H1 (cell line): Measurements from ENCODE around the gene MRTFB. TPM values are rescaled to one million over a fixed set of nuclear protein-coding genes. Genes with fewer than 3 reads are reported as not detected.

Experiments used
- CTCF ChIA-PET: fragments of 300-600 bp; sonication (Branson Sonifier 250); formaldehyde crosslinking; loops from one replicate; lab custom pipeline; 2021; ENCODE audit not compliant: partially characterized antibody; lab: Charles Lee
- POLR2A ChIA-PET: fragments of 300-600 bp; sonication (Branson Sonifier 250); formaldehyde crosslinking; loops from one replicate; lab custom pipeline; 2021; ENCODE audit warnings: inconsistent platforms; ENCODE audit not compliant: partially characterized antibody; lab: Charles Lee
- DNase-seq, 2 experiments: peaks; one replicate each; pipeline versions ENCODE4 v3.0.0 to v3.0.0-alpha.2; 2010 to 2022; ENCODE audit warnings: low spot score in 2 of 2, low read depth in 1 of 2, mixed read lengths in 1 of 2
- FAIRE-seq: peaks from 2 replicates; lab custom pipeline; 2011; peaks lifted over from hg19 to GRCh38; lab: Jason Lieb, UNC
- H2AFZ ChIP-seq: 2 replicates; pipeline ENCODE4 v1.8.1; 2012; ENCODE audit warnings: low read length, inconsistent platforms
- H2AK5ac ChIP-seq: 2 replicates; pipeline ENCODE4 v1.6.1; 2013; ENCODE audit warnings: low read depth, low read length
- H2BK120ac ChIP-seq: replicated peaks from 2 replicates; pipeline ENCODE3; 2013; ENCODE audit warnings: low read depth, low read length, inconsistent platforms
- H2BK12ac ChIP-seq: 2 replicates; pipeline ENCODE4 v1.6.1; 2013; ENCODE audit warnings: low read depth, low read length
- H2BK15ac ChIP-seq: 2 replicates; pipeline ENCODE4 v1.6.1; 2013; ENCODE audit warnings: low read length
- H2BK20ac ChIP-seq: 2 replicates; pipeline ENCODE4 v1.6.1; 2013; ENCODE audit warnings: low read length
- H2BK5ac ChIP-seq: 2 replicates; pipeline ENCODE4 v1.6.1; 2013; ENCODE audit warnings: low read depth, low read length
- H3K14ac ChIP-seq: 2 replicates; pipeline ENCODE4 v1.6.1; 2013; ENCODE audit warnings: inconsistent platforms; ENCODE audit not compliant: insufficient read length
- H3K18ac ChIP-seq: 2 replicates; pipeline ENCODE4 v1.6.1; 2013; ENCODE audit warnings: low read length; ENCODE audit errors: extremely low read depth
- H3K23ac ChIP-seq: 2 replicates; pipeline ENCODE4 v1.6.1; 2013; ENCODE audit warnings: inconsistent platforms; ENCODE audit not compliant: insufficient read length
- H3K23me2 ChIP-seq: 2 replicates; pipeline ENCODE4 v1.6.1; 2013; ENCODE audit warnings: low read depth, low read length
- H3K27ac ChIP-seq: 2 replicates; pipeline ENCODE4 v1.6.1; 2011; ENCODE audit warnings: low read depth, low read length, inconsistent platforms
- H3K27me3 ChIP-seq, 4 experiments: replicated peaks in 1 of 4; 1 replicate in 1 of 4; 2 replicates in 3 of 4; pipeline versions ENCODE4 v1.6.1 to v1.8.1; 2011 to 2013; ENCODE audit warnings: low read length in 3 of 4, mild to moderate bottlenecking in 3 of 4, inconsistent platforms in 2 of 4, mixed read lengths in 2 of 4, moderate library complexity in 1 of 4; ENCODE audit not compliant: control insufficient read depth in 3 of 4, insufficient read depth in 3 of 4; ENCODE audit errors: extremely low read depth in 1 of 4
- H3K36me3 ChIP-seq, 4 experiments: 2 replicates each; pipeline versions ENCODE4 v1.6.1 to v1.8.1; 2011 to 2013; ENCODE audit warnings: mild to moderate bottlenecking in 4 of 4, low read length in 3 of 4, moderate library complexity in 2 of 4, control low read depth in 1 of 4, inconsistent platforms in 1 of 4; ENCODE audit not compliant: insufficient read depth in 4 of 4, control insufficient read depth in 2 of 4
- H3K4ac ChIP-seq: replicated peaks from 2 replicates; pipeline ENCODE3; 2013; ENCODE audit warnings: low read length, low read depth, mixed read lengths, inconsistent platforms; ENCODE audit not compliant: insufficient read length
- H3K4me1 ChIP-seq, 4 experiments: replicated peaks in 1 of 4; 1 replicate in 1 of 4; 2 replicates in 3 of 4; pipeline versions ENCODE4 v1.6.1 to v1.8.1; 2011 to 2013; ENCODE audit warnings: low read length in 3 of 4, inconsistent platforms in 2 of 4, mixed read lengths in 1 of 4; ENCODE audit not compliant: insufficient read depth in 4 of 4, control insufficient read depth in 3 of 4
- H3K4me2 ChIP-seq, 2 experiments: 2 replicates each; pipeline versions ENCODE4 v1.6.1 to v1.8.1; 2011 to 2013; ENCODE audit warnings: low read depth in 2 of 2, low read length in 2 of 2, control low read depth in 1 of 2, inconsistent platforms in 1 of 2, mild to moderate bottlenecking in 1 of 2; ENCODE audit not compliant: insufficient read depth in 1 of 2
- H3K4me3 ChIP-seq, 4 experiments: fragments of 200-600, 300-600 bp in 1 of 4; sonication (generic), shearing (Covaris generic), sonication (Bioruptor Twin) in 1 of 4; 2 replicates each; pipeline versions ENCODE4 v1.5.1 to v1.8.1; 2011 to 2016; ENCODE audit warnings: low read length in 4 of 4, low read depth in 3 of 4, control low read depth in 2 of 4, inconsistent platforms in 2 of 4, mild to moderate bottlenecking in 2 of 4, mixed read lengths in 1 of 4, moderate library complexity in 1 of 4; ENCODE audit not compliant: insufficient read depth in 2 of 4; ENCODE audit errors: extremely low read depth in 1 of 4
- H3K56ac ChIP-seq: replicated peaks from 2 replicates; pipeline ENCODE3; 2013; ENCODE audit warnings: low read depth, mild to moderate bottlenecking, mixed read lengths, low read length, inconsistent platforms; ENCODE audit not compliant: insufficient read length
- H3K79me1 ChIP-seq: 2 replicates; pipeline ENCODE4 v1.6.1; 2013; ENCODE audit warnings: low read depth, low read length, control low read depth
- H3K79me2 ChIP-seq, 2 experiments: 2 replicates each; pipeline versions ENCODE4 v1.6.1 to v1.8.1; 2012 to 2013; ENCODE audit warnings: low read length in 2 of 2, mild to moderate bottlenecking in 2 of 2, inconsistent platforms in 1 of 2; ENCODE audit not compliant: insufficient read depth in 2 of 2, control insufficient read depth in 1 of 2
- H3K9ac ChIP-seq, 4 experiments: replicated peaks in 1 of 4; 1 replicate in 1 of 4; 2 replicates in 3 of 4; pipeline versions ENCODE4 v1.6.1 to v1.8.1; 2011 to 2013; ENCODE audit warnings: low read depth in 3 of 4, low read length in 3 of 4, control low read depth in 2 of 4, mild to moderate bottlenecking in 2 of 4, moderate library complexity in 2 of 4, inconsistent platforms in 1 of 4; ENCODE audit errors: extremely low read depth in 1 of 4
- H3K9me3 ChIP-seq, 2 experiments: 2 replicates each; pipeline versions ENCODE4 v1.6.1 to v1.8.1; 2012 to 2013; ENCODE audit warnings: mild to moderate bottlenecking in 2 of 2, moderate library complexity in 2 of 2, control low read depth in 1 of 2, inconsistent platforms in 1 of 2, low read depth in 1 of 2, low read length in 1 of 2, mixed read lengths in 1 of 2; ENCODE audit not compliant: insufficient read depth in 2 of 2
- H4K20me1 ChIP-seq, 2 experiments: replicated peaks in 1 of 2; 2 replicates each; pipeline versions ENCODE3 to v1.8.1; 2011 to 2013; ENCODE audit warnings: inconsistent platforms in 2 of 2, low read length in 2 of 2, mild to moderate bottlenecking in 1 of 2; ENCODE audit not compliant: insufficient read depth in 2 of 2, control insufficient read depth in 1 of 2
- H4K5ac ChIP-seq: 2 replicates; pipeline ENCODE4 v1.6.1; 2013; ENCODE audit warnings: low read length, low read depth, mixed read lengths, inconsistent platforms; ENCODE audit not compliant: insufficient read length
- H4K8ac ChIP-seq: 2 replicates; pipeline ENCODE4 v1.8.0; 2013; ENCODE audit warnings: mild to moderate bottlenecking, moderate library complexity, low read length, inconsistent platforms; ENCODE audit not compliant: insufficient read depth; ENCODE audit errors: extremely low read depth
- H4K91ac ChIP-seq: replicated peaks from 2 replicates; pipeline ENCODE3; 2013; ENCODE audit warnings: low read length, mixed read lengths, inconsistent platforms; ENCODE audit not compliant: insufficient read length
- SAP30 ChIP-seq: fragments of 300-600 bp; sonication (generic); IDR thresholded peaks from 2 replicates; pipeline ENCODE4 v1.7.1; 2012; ENCODE audit warnings: low read length, moderate library complexity, mild to moderate bottlenecking, inconsistent platforms; ENCODE audit not compliant: insufficient read depth, insufficient replicate concordance
- SIN3A ChIP-seq, 2 experiments: IDR thresholded peaks in 1 of 2; conservative IDR thresholded peaks in 1 of 2; 2 replicates each; pipeline ENCODE4 v1.6.1; 2011 to 2012; ENCODE audit warnings: low read length in 2 of 2, improper control_type of control experiment in 1 of 2, low read depth in 1 of 2, mild to moderate bottlenecking in 1 of 2
- WGBS, 2 experiments: shearing (Covaris generic) in 1 of 2; methylation state at CpG; one replicate each; pipeline versions ENCODE4 v1.1.6 to v1.1.7; 2013 to 2015; ENCODE audit warnings: low lambda C conversion rate in 2 of 2, mixed read lengths in 2 of 2, inconsistent platforms in 1 of 2, low coverage in 1 of 2, missing lambda C conversion rate in 1 of 2; ENCODE audit not compliant: insufficient replicate concordance in 2 of 2, insufficient coverage in 1 of 2, insufficient read length in 1 of 2; ENCODE audit errors: extremely low coverage in 1 of 2, missing lambda C conversion rate in 1 of 2; 5-methylcytosine and 5-hydroxymethylcytosine counted together
- polyA plus RNA-seq, 7 experiments: library from polyadenylated mRNA; depleted of rRNA in 3 of 7; stranded (reverse) in 5 of 7; unstranded in 2 of 7; fragments of >200 nt in 5 of 7; fragments of 200-250 nt in 2 of 7; gene quantifications; 1 replicate in 5 of 7; 2 replicates in 1 of 7; 4 replicates in 1 of 7; pipeline versions ENCODE4 v1.2.1 to v1.2.3, GENCODE V29; 2011 to 2013; ENCODE audit warnings: missing spikeins in 2 of 7, mixed read lengths in 2 of 7
- total RNA-seq: library from RNA; stranded (reverse); fragmentation: NEBNext Ultra II Directional; extraction: Animal tissue kit (Norgen Biotek cat#: 25700); gene quantifications from 2 replicates; pipeline ENCODE4 v1.2.1, GENCODE V29; 2021

Gene MRTFB
- total and polyA plus RNA-seq, 2 of the 8 experiments (the other 6 are each of a cell fraction or from before 2014, with no cell fraction given) = 13.5 to 34.9 TPM

DNA sequence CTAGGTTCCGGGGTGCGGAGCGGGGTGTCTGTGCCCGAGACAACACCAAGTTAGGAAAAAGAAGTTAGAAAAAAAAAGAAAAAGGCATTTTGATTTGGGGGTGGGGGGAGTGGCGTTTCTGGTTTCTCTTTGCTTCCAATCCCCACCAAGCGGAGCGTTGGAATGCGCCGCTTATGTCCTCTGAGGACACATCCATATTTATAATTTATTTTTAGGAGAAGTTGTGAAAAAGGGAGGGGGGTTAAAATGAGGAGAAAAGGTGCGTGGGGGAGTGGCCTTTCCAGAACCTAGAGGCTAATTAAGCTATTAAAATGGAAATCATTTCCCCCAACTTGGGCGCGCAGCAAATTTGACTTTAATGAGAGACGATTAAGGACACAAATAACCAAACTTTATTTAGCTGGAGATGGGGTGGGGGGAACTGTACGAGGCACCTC, 232.1 kb downstream of the MRTFB start:
- no peak overlapping the region for H3K4ac ChIP-seq
- no peak overlapping the region for H4K5ac ChIP-seq
- peaks cover 3 to 51% of the 10 kb centered on the region in 2 experiments; a peak in 3 of 4 replicates for H3K79me2 ChIP-seq
- peak overlapping the region; percentile 42 to 65 (median 51); a peak in 5 of 7 replicates for H3K9ac ChIP-seq
- H3K4me2 ChIP-seq = peak overlapping the region; percentile 96 to 98
- ChIA-PET POLR2A (interaction anchor here (1.1 to 1.7 kb wide), 4 partner anchors 17 to 200 kb away, joined by 3 to 6 read pairs (median 4); no protein-coding TSS in a partner anchor), CTCF (interaction anchor here (0.7 to 1.4 kb wide), 5 partner anchors 11 to 186 kb away, joined by 3 to 5 read pairs (median 4); no protein-coding TSS in a partner anchor)
- no peak overlapping the region for H2BK12ac ChIP-seq
- no peaks in the 10 kb centered on the region for H3K36me3 ChIP-seq
- H2BK5ac ChIP-seq = no peak overlapping the region
- H3K4me3 ChIP-seq = peak overlapping the region; percentile 73 to 98 (median 83)
- H3K79me1 ChIP-seq = peaks cover 7% of the 10 kb centered on the region
- no peak overlapping the region for H2BK20ac ChIP-seq
- TF ChIP-seq SAP30 (peak; percentile 28), SIN3A (conservative IDR thresholded peaks at IDR 0.05 in 1 of 2, IDR thresholded peaks at IDR 0.05 in 1 of 2; ENCODE audit: low read depth in 1 of 2, low read length in 2 of 2) (no peak)
- no peaks in the 10 kb centered on the region for H3K9me3 ChIP-seq
- no peak overlapping the region for H3K14ac ChIP-seq
- H3K23me2 ChIP-seq = peaks cover 14% of the 10 kb centered on the region
- H2BK15ac ChIP-seq = peak overlapping the region; percentile 10; the same call in 1 of the 2 replicates
- H4K8ac ChIP-seq = no peak overlapping the region
- 1 to 100% methylated on average over 1 to 14 of the region's 14 CpGs for WGBS, 2 experiments
- H2AK5ac ChIP-seq = no peak overlapping the region
- H2AFZ ChIP-seq = no peak overlapping the region
- no peak overlapping the region for H3K23ac ChIP-seq
- H4K20me1 ChIP-seq = no peaks in the 10 kb centered on the region
- H3K18ac ChIP-seq = peak overlapping the region; percentile 65
- FAIRE-seq = no peak
- H2BK120ac ChIP-seq = no peak overlapping the region
- H3K27me3 ChIP-seq = peaks cover 0 to 5% (median 0%) of the 10 kb centered on the region in 4 experiments; a peak in 2 of 7 replicates
- no peak for DNase-seq
- H3K4me1 ChIP-seq = peaks cover 8 to 35% (median 25%) of the 10 kb centered on the region in 4 experiments
- no peak overlapping the region for H3K27ac ChIP-seq
- no peak overlapping the region for H3K56ac ChIP-seq
- H4K91ac ChIP-seq = no peak overlapping the region
